B cell (primary cell): ENCODE results near the gene SLC66A1. TPM values are rescaled to one million over a fixed set of nuclear protein-coding genes. Genes with fewer than 3 reads are reported as not detected.

ENCODE experiments used
- ATAC-seq: fragments of 200-7000 bp; cut with Tn5 transposase; one replicate; pipeline ENCODE4 v1.10.0; 2021; ENCODE audit warnings: low read depth, mild to moderate bottlenecking, moderate number of reproducible peaks, moderate library complexity
- CTCF ChIA-PET: fragments of 350-600 bp; sonication (Branson Sonifier 250); formaldehyde crosslinking; loops from one replicate; lab custom pipeline; 2021; ENCODE audit warnings: antibody characterized with exemption, inconsistent platforms; lab: Charles Lee
- POLR2A ChIA-PET: fragments of 350-600 bp; sonication (Branson Sonifier 250); formaldehyde crosslinking; loops from one replicate; lab custom pipeline; 2021; ENCODE audit warnings: antibody characterized with exemption; lab: Charles Lee
- DNase-seq: peaks from one replicate; pipeline ENCODE4 v3.0.0; 2013
- H2AFZ ChIP-seq: 2 replicates; pipeline ENCODE4 v1.6.1; 2012; ENCODE audit warnings: mild to moderate bottlenecking, low read depth, low read length; ENCODE audit not compliant: insufficient read depth, poor library complexity, severe bottlenecking
- H3K27ac ChIP-seq, 2 donors: 1 replicate in 1 of 2; 2 replicates in 1 of 2; pipeline ENCODE4 v1.5.1; 2012 to 2013; ENCODE audit warnings: low read length in 2 of 2, mild to moderate bottlenecking in 2 of 2, moderate library complexity in 1 of 2
- H3K27me3 ChIP-seq, 4 experiments: fragments of 200-600 bp in 1 of 4; sonication (generic) in 1 of 4; replicated peaks in 1 of 4; 1 replicate in 2 of 4; 2 replicates in 2 of 4; pipeline versions ENCODE4 v1.6.1 to v1.7.0; 2013 to 2016; ENCODE audit warnings: low read length in 3 of 4, mild to moderate bottlenecking in 2 of 4, mixed read lengths in 1 of 4, moderate library complexity in 1 of 4; ENCODE audit not compliant: insufficient read depth in 4 of 4, control insufficient read depth in 3 of 4; ENCODE audit errors: control extremely low read depth in 1 of 4
- H3K36me3 ChIP-seq, 2 experiments: replicated peaks in 1 of 2; 1 replicate in 1 of 2; 2 replicates in 1 of 2; pipeline versions ENCODE4 v1.6.1 to v1.7.1; 2013; ENCODE audit warnings: low read length in 1 of 2; ENCODE audit not compliant: insufficient read depth in 2 of 2, control insufficient read depth in 1 of 2; ENCODE audit errors: control extremely low read depth in 1 of 2, extremely low read depth in 1 of 2
- H3K4me1 ChIP-seq, 2 donors: fragments of 200-600 bp in 1 of 2; sonication (generic) in 1 of 2; 1 replicate in 1 of 2; 2 replicates in 1 of 2; pipeline versions ENCODE4 v1.5.1 to v1.6.1; 2013 to 2017; ENCODE audit warnings: low read length in 2 of 2; ENCODE audit not compliant: control insufficient read depth in 2 of 2, insufficient read depth in 2 of 2
- H3K4me2 ChIP-seq: replicated peaks from 2 replicates; pipeline ENCODE3; 2012; ENCODE audit warnings: mild to moderate bottlenecking, low read depth, low read length; ENCODE audit not compliant: poor library complexity, severe bottlenecking
- H3K4me3 ChIP-seq, 5 experiments: fragments of 200-600 bp in 1 of 5; sonication (generic) in 1 of 5; 1 replicate in 3 of 5; 2 replicates in 2 of 5; pipeline versions ENCODE4 v1.5.1 to v1.7.0; 2011 to 2016; ENCODE audit warnings: low read length in 4 of 5, mild to moderate bottlenecking in 4 of 5, low read depth in 2 of 5, control low read depth in 1 of 5, moderate library complexity in 1 of 5; ENCODE audit not compliant: insufficient read depth in 1 of 5; ENCODE audit errors: control extremely low read depth in 1 of 5, extremely low read depth in 1 of 5
- H3K79me2 ChIP-seq: fragments of 200-600 bp; sonication (generic); one replicate; pipeline ENCODE4 v1.6.0; 2016; ENCODE audit warnings: low read length; ENCODE audit not compliant: control insufficient read depth, insufficient read depth
- H3K9ac ChIP-seq: fragments of 200-600 bp; sonication (generic); 2 replicates; pipeline ENCODE4 v1.6.1; 2017; ENCODE audit warnings: mild to moderate bottlenecking, low read length, moderate library complexity
- H3K9me3 ChIP-seq, 3 donors: one replicate each; pipeline versions ENCODE4 v1.6.1 to v1.7.1; 2013; ENCODE audit warnings: low read length in 2 of 3; ENCODE audit not compliant: control insufficient read depth in 2 of 3, insufficient read depth in 1 of 3; ENCODE audit errors: control extremely low read depth in 1 of 3
- H4K20me1 ChIP-seq: 2 replicates; pipeline ENCODE4 v1.6.0; 2012; ENCODE audit warnings: mild to moderate bottlenecking, low read length; ENCODE audit not compliant: insufficient read depth, control insufficient read depth, poor library complexity, severe bottlenecking
- H3K27ac Mint-ChIP-seq: one replicate; pipeline ENCODE4 v1.8.0; 2021; ENCODE audit warnings: mixed read lengths
- H3K27me3 Mint-ChIP-seq: one replicate; pipeline ENCODE4 v1.8.0; 2021; ENCODE audit warnings: mixed read lengths
- H3K4me1 Mint-ChIP-seq: one replicate; pipeline ENCODE4 v1.8.0; 2021; ENCODE audit warnings: mixed read lengths
- H3K4me3 Mint-ChIP-seq: one replicate; pipeline ENCODE4 v1.8.0; 2021; ENCODE audit warnings: mixed read lengths
- H3K9me3 Mint-ChIP-seq: one replicate; pipeline ENCODE4 v1.8.0; 2022; ENCODE audit warnings: mixed read lengths; ENCODE audit not compliant: insufficient read depth
- EZH2 ChIP-seq: IDR thresholded peaks from 2 replicates; pipeline ENCODE4 v1.6.1; 2012; ENCODE audit warnings: borderline replicate concordance, low read depth, mild to moderate bottlenecking, moderate library complexity, low read length; ENCODE audit not compliant: insufficient read depth, poor library complexity, severe bottlenecking
- WGBS: methylation state at CpG from one replicate; pipeline ENCODE4 v1.1.5; 2013; ENCODE audit warnings: missing lambda C conversion rate; ENCODE audit not compliant: insufficient coverage; 5-methylcytosine and 5-hydroxymethylcytosine counted together
- intact Hi-C: fragments of 100-400 bp; cut with micrococcal nuclease; formaldehyde crosslinking; loops from one replicate; pipeline ENCODE4 v1.10.0; 2022
- polyA plus RNA-seq: library from polyadenylated mRNA; depleted of rRNA; stranded (reverse); fragments of >200 nt; gene quantifications from 2 replicates; pipeline ENCODE4 v1.2.3, GENCODE V29; 2012
- total RNA-seq, 2 donors: library from RNA; stranded (reverse); fragments of 120-200 nt in 1 of 2; gene quantifications; 1 replicate in 1 of 2; 2 replicates in 1 of 2; pipeline versions ENCODE4 v1.2.3 to v1.2.4, GENCODE V29; 2013 to 2022
- TF ChIP-seq, protein P1 (sequence below): fragments of 200-600 bp; IDR thresholded peaks from one replicate; pipeline ENCODE4 v1.8.0; 2022; ENCODE audit warnings: antibody characterized with exemption, mild to moderate bottlenecking

Gene SLC66A1
- total and polyA plus RNA-seq, 2 donors (not counting 1 experiment from before 2014, with no cell fraction given), result 24.4 to 26.8 TPM

DNA sequence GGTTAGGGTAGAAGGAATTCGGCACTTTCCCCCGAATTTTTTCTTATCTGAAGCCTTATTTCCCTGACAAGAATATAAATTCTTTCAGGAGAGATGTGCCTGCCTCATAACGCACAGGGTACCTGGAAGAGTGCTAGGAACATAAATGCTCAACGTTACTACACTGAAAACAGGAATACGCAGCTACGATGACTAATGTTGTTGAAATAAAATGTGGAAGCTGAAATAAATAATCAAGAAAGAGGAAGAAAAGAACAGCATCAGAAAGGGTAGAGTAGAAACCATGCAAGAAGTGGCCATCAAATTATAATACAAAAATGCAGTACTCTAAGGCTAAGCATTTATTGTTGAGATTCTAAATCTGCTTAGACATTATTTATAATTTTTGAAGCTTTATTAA lies 33.9 kb downstream of the SLC66A1 start:
- no peaks in the 10 kb centered on the region for H3K27me3 Mint-ChIP-seq
- no peak overlapping the region for H3K27ac Mint-ChIP-seq
- Histone ChIP-seq H3K9me3 (no peaks in the 10 kb centered on the region), H3K9ac (no peak overlapping the region), H2AFZ (no peak overlapping the region), H3K4me2 (no peak overlapping the region), H3K36me3 (peaks cover 0 to 65% of the 10 kb centered on the region in 2 experiments), H4K20me1 (peaks cover 31% of the 10 kb centered on the region), H3K27ac (no peak overlapping the region), H3K4me1 (peaks cover 0 to 6% of the 10 kb centered on the region in 2 donors), H3K79me2 (no peaks in the 10 kb centered on the region), H3K27me3 (no peaks in the 10 kb centered on the region), H3K4me3 (no peak overlapping the region)
- POLR2A ChIA-PET, result no interaction called here
- no peaks in the 10 kb centered on the region for H3K9me3 Mint-ChIP-seq
- no peak overlapping the region for H3K4me3 Mint-ChIP-seq
- DNase-seq, result no peak
- ATAC-seq, result no peak
- TF ChIP-seq, protein P1, sequence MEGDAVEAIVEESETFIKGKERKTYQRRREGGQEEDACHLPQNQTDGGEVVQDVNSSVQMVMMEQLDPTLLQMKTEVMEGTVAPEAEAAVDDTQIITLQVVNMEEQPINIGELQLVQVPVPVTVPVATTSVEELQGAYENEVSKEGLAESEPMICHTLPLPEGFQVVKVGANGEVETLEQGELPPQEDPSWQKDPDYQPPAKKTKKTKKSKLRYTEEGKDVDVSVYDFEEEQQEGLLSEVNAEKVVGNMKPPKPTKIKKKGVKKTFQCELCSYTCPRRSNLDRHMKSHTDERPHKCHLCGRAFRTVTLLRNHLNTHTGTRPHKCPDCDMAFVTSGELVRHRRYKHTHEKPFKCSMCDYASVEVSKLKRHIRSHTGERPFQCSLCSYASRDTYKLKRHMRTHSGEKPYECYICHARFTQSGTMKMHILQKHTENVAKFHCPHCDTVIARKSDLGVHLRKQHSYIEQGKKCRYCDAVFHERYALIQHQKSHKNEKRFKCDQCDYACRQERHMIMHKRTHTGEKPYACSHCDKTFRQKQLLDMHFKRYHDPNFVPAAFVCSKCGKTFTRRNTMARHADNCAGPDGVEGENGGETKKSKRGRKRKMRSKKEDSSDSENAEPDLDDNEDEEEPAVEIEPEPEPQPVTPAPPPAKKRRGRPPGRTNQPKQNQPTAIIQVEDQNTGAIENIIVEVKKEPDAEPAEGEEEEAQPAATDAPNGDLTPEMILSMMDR, result no peak
- TF ChIP-seq EZH2, result no peak
- intact Hi-C loops, result no loop called here
- WGBS, result no CpG with 5 or more reads among the region's 6 CpGs
- H3K4me1 Mint-ChIP-seq, result peaks cover 11% of the 10 kb centered on the region
- CTCF ChIA-PET, result interaction anchor here (1.2 to 3.7 kb wide), 3 partner anchors 45 to 308 kb away, joined by 4 to 50 read pairs (median 5); no protein-coding TSS in a partner anchor

DNA sequence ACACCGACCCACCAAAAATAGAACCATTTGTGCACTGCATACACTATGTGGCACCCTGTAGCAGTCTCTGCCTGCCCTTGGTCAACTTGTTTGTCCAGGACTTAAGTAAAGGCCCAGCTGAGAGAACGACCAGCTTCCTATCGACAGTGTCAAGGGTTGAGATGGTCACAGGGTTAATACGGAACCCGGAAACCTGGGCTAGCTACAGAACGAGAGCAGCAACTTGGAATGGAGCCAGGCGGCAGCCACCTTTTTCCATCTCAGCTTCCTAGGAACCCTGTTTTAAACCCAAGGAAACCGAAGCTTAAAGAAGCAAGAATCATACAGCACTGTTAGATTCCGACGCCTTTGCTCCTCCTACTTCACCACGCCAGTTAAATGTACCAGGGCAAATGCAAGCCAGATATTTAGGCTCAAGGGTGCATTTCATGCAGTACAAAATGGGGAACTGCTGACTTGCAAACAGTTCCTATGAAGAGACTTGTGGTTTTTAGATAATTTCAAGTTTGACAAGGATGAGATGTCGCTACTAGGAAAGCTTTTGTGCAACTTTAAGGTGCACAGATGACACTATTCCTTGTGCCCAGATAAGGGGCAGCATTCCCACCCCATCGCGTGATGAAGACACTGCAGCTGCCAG lies 35.5 kb downstream of the SLC66A1 start:
- intact Hi-C loops, result no loop called here
- ATAC-seq, result no peak
- POLR2A ChIA-PET, result no interaction called here

More for the DNA sequence above, 35.5 kb downstream of the SLC66A1 start:
- H3K4me3 ChIP-seq, result no peak overlapping the region
- no peaks in the 10 kb centered on the region for H3K79me2 ChIP-seq
- TF ChIP-seq EZH2, result no peak
- TF ChIP-seq, protein P1, result no peak
- no peak for DNase-seq
- H3K4me1 Mint-ChIP-seq, result peaks cover 11% of the 10 kb centered on the region
- CTCF ChIA-PET, result interaction anchor here (0.7 to 1.8 kb wide), 4 partner anchors 234 to 313 kb away, joined by 3 to 5 read pairs (median 3); no protein-coding TSS in a partner anchor
- H3K27me3 Mint-ChIP-seq, result no peaks in the 10 kb centered on the region
- no peaks in the 10 kb centered on the region for H3K9me3 Mint-ChIP-seq
- no peaks in the 10 kb centered on the region for H3K27me3 ChIP-seq
- no peak overlapping the region for H3K4me3 Mint-ChIP-seq
- no peak overlapping the region for H2AFZ ChIP-seq
- no peak overlapping the region for H3K4me2 ChIP-seq
- H3K4me1 ChIP-seq, result peaks cover 0 to 6% of the 10 kb centered on the region in 2 donors
- no peak overlapping the region for H3K27ac ChIP-seq
- peaks cover 33% of the 10 kb centered on the region for H4K20me1 ChIP-seq
- no peaks in the 10 kb centered on the region for H3K9me3 ChIP-seq
- no peak overlapping the region for H3K9ac ChIP-seq
- peaks cover 0 to 62% of the 10 kb centered on the region in 2 experiments for H3K36me3 ChIP-seq
- peak overlapping the region; percentile 41 for H3K27ac Mint-ChIP-seq
- WGBS, result 69% methylated on average over 13 of the region's 14 CpGs
